ENCODE data around the gene MS4A15. TPM values are rescaled to one million over a fixed set of nuclear protein-coding genes. Genes with fewer than 3 reads are reported as not detected.

MS4A15 gene
- total and polyA plus RNA-seq, 2 donors (not counting 1 experiment from before 2014, with no cell fraction given): not detected

DNA sequence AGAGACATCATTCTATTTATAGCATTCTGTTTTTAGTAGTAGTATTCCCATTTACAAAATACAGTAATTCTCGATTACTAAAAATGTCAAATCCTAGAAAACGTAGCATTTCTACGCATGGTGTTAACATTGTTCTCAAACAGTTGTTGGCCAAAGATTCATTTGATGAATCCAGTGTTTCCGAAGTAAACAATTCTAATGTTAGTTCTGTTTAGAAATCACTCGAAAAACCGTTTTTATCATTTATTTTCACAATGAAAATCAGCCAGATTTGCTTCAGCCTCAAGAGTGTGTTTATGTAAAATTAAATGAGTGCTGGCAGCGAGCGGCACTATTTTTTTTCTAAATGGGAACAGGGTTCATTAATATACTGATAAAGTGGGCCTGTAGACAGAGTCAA lies 25.1 kb upstream of the MS4A15 start:
- CTCF ChIA-PET: no interaction called here
- Histone ChIP-seq H3K27ac (ENCODE audit: low read length in 2 of 2) (no peak overlapping the region), H3K4me3 (ENCODE audit: control extremely low read depth in 1 of 5, extremely low read depth in 1 of 5, insufficient read depth in 1 of 5, low read depth in 2 of 5, low read length in 4 of 5) (no peak overlapping the region), H3K4me2 (replicated peaks; ENCODE audit: low read depth, low read length, poor library complexity, severe bottlenecking) (no peak overlapping the region), H3K9me3 (ENCODE audit: control extremely low read depth in 1 of 3, control insufficient read depth in 2 of 3, insufficient read depth in 1 of 3, low read length in 2 of 3) (peaks cover 0 to 3% (median 0%) of the 10 kb centered on the region in 3 donors), H3K27me3 (replicated peaks in 1 of 4; ENCODE audit: control extremely low read depth in 1 of 4, control insufficient read depth in 3 of 4, insufficient read depth in 4 of 4, low read length in 3 of 4) (peaks cover 0 to 6% (median 0%) of the 10 kb centered on the region in 4 experiments), H4K20me1 (ENCODE audit: control insufficient read depth, insufficient read depth, low read length, poor library complexity, severe bottlenecking) (no peaks in the 10 kb centered on the region), H3K36me3 (replicated peaks in 1 of 2; ENCODE audit: control extremely low read depth in 1 of 2, control insufficient read depth in 1 of 2, extremely low read depth in 1 of 2, insufficient read depth in 2 of 2, low read length in 1 of 2) (no peaks in the 10 kb centered on the region), H3K4me1 (ENCODE audit: control insufficient read depth in 2 of 2, insufficient read depth in 2 of 2, low read length in 2 of 2) (no peaks in the 10 kb centered on the region), H3K9ac (ENCODE audit: low read length) (no peak overlapping the region), H2AFZ (ENCODE audit: insufficient read depth, low read depth, low read length, poor library complexity, severe bottlenecking) (no peak overlapping the region), H3K79me2 (ENCODE audit: control insufficient read depth, insufficient read depth, low read length) (no peaks in the 10 kb centered on the region)
- intact Hi-C loops (cut with micrococcal nuclease): no loop called here
- TF ChIP-seq EZH2 (IDR thresholded peaks at IDR 0.05; ENCODE audit: borderline replicate concordance, insufficient read depth, low read depth, low read length, poor library complexity, severe bottlenecking): no peak
- TF ChIP-seq, protein P1, sequence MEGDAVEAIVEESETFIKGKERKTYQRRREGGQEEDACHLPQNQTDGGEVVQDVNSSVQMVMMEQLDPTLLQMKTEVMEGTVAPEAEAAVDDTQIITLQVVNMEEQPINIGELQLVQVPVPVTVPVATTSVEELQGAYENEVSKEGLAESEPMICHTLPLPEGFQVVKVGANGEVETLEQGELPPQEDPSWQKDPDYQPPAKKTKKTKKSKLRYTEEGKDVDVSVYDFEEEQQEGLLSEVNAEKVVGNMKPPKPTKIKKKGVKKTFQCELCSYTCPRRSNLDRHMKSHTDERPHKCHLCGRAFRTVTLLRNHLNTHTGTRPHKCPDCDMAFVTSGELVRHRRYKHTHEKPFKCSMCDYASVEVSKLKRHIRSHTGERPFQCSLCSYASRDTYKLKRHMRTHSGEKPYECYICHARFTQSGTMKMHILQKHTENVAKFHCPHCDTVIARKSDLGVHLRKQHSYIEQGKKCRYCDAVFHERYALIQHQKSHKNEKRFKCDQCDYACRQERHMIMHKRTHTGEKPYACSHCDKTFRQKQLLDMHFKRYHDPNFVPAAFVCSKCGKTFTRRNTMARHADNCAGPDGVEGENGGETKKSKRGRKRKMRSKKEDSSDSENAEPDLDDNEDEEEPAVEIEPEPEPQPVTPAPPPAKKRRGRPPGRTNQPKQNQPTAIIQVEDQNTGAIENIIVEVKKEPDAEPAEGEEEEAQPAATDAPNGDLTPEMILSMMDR (IDR thresholded peaks at IDR 0.05): no peak
- DNase-seq: no peak
- Mint-ChIP-seq H3K4me1 (no peaks in the 10 kb centered on the region), H3K9me3 (ENCODE audit: insufficient read depth) (no peaks in the 10 kb centered on the region), H3K27ac (no peak overlapping the region), H3K4me3 (no peak overlapping the region), H3K27me3 (peaks cover 36% of the 10 kb centered on the region)
- ATAC-seq (ENCODE audit: low read depth): no peak
- POLR2A ChIA-PET: no interaction called here
- 100% methylated on average over 2 of the region's 8 CpGs for WGBS (ENCODE audit: insufficient coverage)

DNA sequence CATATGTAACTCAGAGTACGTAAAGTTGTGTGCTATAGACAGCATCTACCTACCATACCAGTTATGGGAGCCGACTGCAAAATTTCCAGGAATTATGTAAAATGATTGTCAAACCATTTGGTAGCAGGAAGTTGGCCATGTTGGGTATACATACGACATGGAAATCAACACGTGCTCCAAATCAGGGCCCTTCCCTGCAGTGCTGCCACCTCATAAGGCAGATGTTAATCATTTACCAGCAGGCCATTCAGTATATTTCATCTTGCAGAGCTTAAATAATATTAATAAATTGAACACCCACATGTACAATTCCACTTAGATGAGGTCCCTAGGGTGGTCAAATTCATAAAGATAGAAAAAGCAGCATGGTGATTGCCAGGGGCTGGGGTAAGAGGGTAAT lies 22.4 kb upstream of the MS4A15 start:
- Mint-ChIP-seq H3K27me3 (peaks cover 36% of the 10 kb centered on the region), H3K27ac (no peak overlapping the region), H3K9me3 (ENCODE audit: insufficient read depth) (no peaks in the 10 kb centered on the region), H3K4me3 (no peak overlapping the region), H3K4me1 (no peaks in the 10 kb centered on the region)
- no peak for ATAC-seq (ENCODE audit: low read depth)
- no peaks in the 10 kb centered on the region for H3K36me3 ChIP-seq (replicated peaks in 1 of 2; ENCODE audit: control extremely low read depth in 1 of 2, control insufficient read depth in 1 of 2, extremely low read depth in 1 of 2, insufficient read depth in 2 of 2, low read length in 1 of 2)
- no peak overlapping the region for H3K4me3 ChIP-seq (ENCODE audit: control extremely low read depth in 1 of 5, extremely low read depth in 1 of 5, insufficient read depth in 1 of 5, low read depth in 2 of 5, low read length in 4 of 5)
- no peaks in the 10 kb centered on the region for H3K4me1 ChIP-seq (ENCODE audit: control insufficient read depth in 2 of 2, insufficient read depth in 2 of 2, low read length in 2 of 2)
- no peak overlapping the region for H3K4me2 ChIP-seq (replicated peaks; ENCODE audit: low read depth, low read length, poor library complexity, severe bottlenecking)
- no peak for TF ChIP-seq EZH2 (IDR thresholded peaks at IDR 0.05; ENCODE audit: borderline replicate concordance, insufficient read depth, low read depth, low read length, poor library complexity, severe bottlenecking)
- TF ChIP-seq, protein P1 (IDR thresholded peaks at IDR 0.05): no peak
- peaks cover 0 to 8% (median 0%) of the 10 kb centered on the region in 4 experiments for H3K27me3 ChIP-seq (replicated peaks in 1 of 4; ENCODE audit: control extremely low read depth in 1 of 4, control insufficient read depth in 3 of 4, insufficient read depth in 4 of 4, low read length in 3 of 4)
- ChIA-PET POLR2A (no interaction called here), CTCF (no interaction called here)
- no peaks in the 10 kb centered on the region for H3K79me2 ChIP-seq (ENCODE audit: control insufficient read depth, insufficient read depth, low read length)
- H3K27ac ChIP-seq (ENCODE audit: low read length in 2 of 2): no peak overlapping the region
- no CpG with 5 or more reads among the region's 4 CpGs for WGBS (ENCODE audit: insufficient coverage)
- peaks cover 0 to 3% (median 0%) of the 10 kb centered on the region in 3 donors for H3K9me3 ChIP-seq (ENCODE audit: control extremely low read depth in 1 of 3, control insufficient read depth in 2 of 3, insufficient read depth in 1 of 3, low read length in 2 of 3)
- DNase-seq: no peak
- no peak overlapping the region for H3K9ac ChIP-seq (ENCODE audit: low read length)
- intact Hi-C loops (cut with micrococcal nuclease): no loop called here
- H4K20me1 ChIP-seq (ENCODE audit: control insufficient read depth, insufficient read depth, low read length, poor library complexity, severe bottlenecking): no peaks in the 10 kb centered on the region
- no peak overlapping the region for H2AFZ ChIP-seq (ENCODE audit: insufficient read depth, low read depth, low read length, poor library complexity, severe bottlenecking)

Measured in B cell (primary cell).